DND-41 (cell line): Measurements from ENCODE around the gene FBXW5.

Experiments
- ATAC-seq: fragments of 200-7000 bp; cut with Tn5 transposase; 3 replicates; pipeline ENCODE4 v1.9.1; 2021; ENCODE audit warnings: low read depth; ENCODE audit not compliant: insufficient read depth
- DNase-seq: peaks from one replicate; pipeline ENCODE4 v3.0.0-alpha.2; 2020
- H2AFZ ChIP-seq: 2 replicates; pipeline ENCODE4 v1.6.0; 2012; ENCODE audit warnings: low read depth, low read length
- H3K27ac ChIP-seq: 2 replicates; pipeline ENCODE4 v1.5.1; 2012; ENCODE audit warnings: low read length, inconsistent platforms
- H3K27me3 ChIP-seq: fragments of 200-600 bp; sonication (generic); 2 replicates; pipeline ENCODE4 v1.6.0; 2012; ENCODE audit warnings: low read length, mild to moderate bottlenecking, inconsistent platforms; ENCODE audit not compliant: insufficient read depth, poor library complexity
- H3K36me3 ChIP-seq: 2 replicates; pipeline ENCODE4 v1.5.1; 2012; ENCODE audit warnings: low read length, inconsistent platforms; ENCODE audit not compliant: insufficient read depth
- H3K4me1 ChIP-seq: 2 replicates; pipeline ENCODE4 v1.5.1; 2012; ENCODE audit warnings: mild to moderate bottlenecking, low read length; ENCODE audit not compliant: insufficient read depth
- H3K4me2 ChIP-seq: 2 replicates; pipeline ENCODE4 v1.6.0; 2012; ENCODE audit warnings: mild to moderate bottlenecking, moderate library complexity, low read length, inconsistent platforms; ENCODE audit not compliant: insufficient read depth
- H3K4me3 ChIP-seq, 2 experiments: fragments of 200-600 bp in 1 of 2; shearing (Covaris generic) in 1 of 2; 2 replicates each; pipeline ENCODE4 v1.5.1; 2012 to 2016; ENCODE audit warnings: inconsistent platforms in 2 of 2, low read length in 2 of 2, mild to moderate bottlenecking in 2 of 2, low read depth in 1 of 2, moderate library complexity in 1 of 2
- H3K79me2 ChIP-seq: 2 replicates; pipeline ENCODE4 v1.6.0; 2012; ENCODE audit warnings: low read length, inconsistent platforms; ENCODE audit not compliant: insufficient read depth
- H3K9ac ChIP-seq: 2 replicates; pipeline ENCODE4 v1.6.0; 2012; ENCODE audit warnings: low read depth, mild to moderate bottlenecking, inconsistent platforms, low read length, moderate library complexity
- H3K9me3 ChIP-seq: 2 replicates; pipeline ENCODE4 v1.5.1; 2012; ENCODE audit warnings: low read length, moderate library complexity, mild to moderate bottlenecking, inconsistent platforms; ENCODE audit not compliant: insufficient read depth, severe bottlenecking
- H4K20me1 ChIP-seq: 2 replicates; pipeline ENCODE4 v1.6.0; 2012; ENCODE audit warnings: low read length; ENCODE audit not compliant: insufficient read depth
- CTCF ChIP-seq: IDR thresholded peaks from 2 replicates; pipeline ENCODE4 v1.5.1; 2012; ENCODE audit warnings: borderline replicate concordance, low read length, moderate library complexity, mild to moderate bottlenecking; ENCODE audit not compliant: poor library complexity, severe bottlenecking; ENCODE audit errors: extremely low read depth
- EZH2 ChIP-seq: IDR thresholded peaks from 3 replicates; pipeline ENCODE4 v1.6.1; 2012; ENCODE audit warnings: borderline replicate concordance, low read depth, mild to moderate bottlenecking, moderate library complexity, low read length, inconsistent platforms; ENCODE audit not compliant: severe bottlenecking

Gene FBXW5

DNA sequence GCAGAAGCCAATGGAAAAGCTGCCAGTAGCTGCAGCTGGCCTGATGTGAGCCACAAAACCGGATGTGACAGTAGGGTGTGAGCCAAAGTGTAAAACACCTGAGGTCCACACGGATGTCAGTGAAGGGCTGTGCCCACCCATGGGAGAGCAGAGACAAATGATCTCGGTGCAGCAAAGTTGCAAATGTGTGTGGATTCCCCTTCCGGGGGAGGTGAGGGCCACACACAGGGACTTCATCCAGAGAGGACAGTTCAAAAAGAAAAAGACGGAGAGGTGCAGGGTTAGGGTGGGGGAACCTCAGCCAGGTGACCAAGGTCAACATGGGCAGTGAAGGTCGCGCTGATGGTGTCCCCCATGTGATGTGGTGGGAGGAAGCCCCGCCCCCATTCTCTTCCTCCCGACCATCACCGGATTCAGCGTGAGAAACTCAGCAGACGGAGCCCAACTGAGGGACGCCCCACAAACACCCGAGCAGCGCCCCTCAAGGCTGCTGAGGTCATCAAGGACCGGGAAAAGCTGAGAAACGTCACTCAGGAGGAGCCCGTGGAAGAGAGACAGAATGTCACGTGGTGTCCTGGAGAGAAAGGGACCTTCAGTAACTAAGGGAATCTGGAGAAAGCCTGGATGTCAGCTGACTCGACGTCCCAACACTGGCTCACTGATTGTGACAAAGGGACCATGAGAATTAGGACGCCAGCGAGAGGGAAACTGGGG is 21.4 kb upstream of the FBXW5 start:
- no peak overlapping the region for H3K4me3 ChIP-seq
- 0 out of 2 replicates have a peak overlapping the region, but pooled peaks have one; percentile 12 for H3K4me2 ChIP-seq
- H3K9me3 ChIP-seq, result no peaks in the 10 kb centered on the region
- H4K20me1 ChIP-seq, result no peaks in the 10 kb centered on the region
- peaks cover 8% of the 10 kb centered on the region for H3K27me3 ChIP-seq
- ATAC-seq (peak; percentile 71), DNase-seq (peak; percentile 54)
- TF ChIP-seq EZH2 (no peak), CTCF (no peak)
- H3K79me2 ChIP-seq, result no peaks in the 10 kb centered on the region
- H3K36me3 ChIP-seq, result no peaks in the 10 kb centered on the region
- H3K9ac ChIP-seq, result no peak overlapping the region
- H3K4me1 ChIP-seq, result peaks cover 9% of the 10 kb centered on the region
- H3K27ac ChIP-seq, result no peak overlapping the region
- no peak overlapping the region for H2AFZ ChIP-seq

- no peak for TF ChIP-seq EZH2
- TF ChIP-seq CTCF, result no peak
- Histone ChIP-seq H3K4me1 (peaks cover 9% of the 10 kb centered on the region), H3K27me3 (peaks cover 8% of the 10 kb centered on the region), H2AFZ (no peak overlapping the region), H3K79me2 (no peaks in the 10 kb centered on the region), H3K9ac (no peak overlapping the region), H3K36me3 (no peaks in the 10 kb centered on the region), H4K20me1 (no peaks in the 10 kb centered on the region), H3K4me3 (no peak overlapping the region), H3K4me2 (no peak overlapping the region), H3K9me3 (no peaks in the 10 kb centered on the region), H3K27ac (no peak overlapping the region)
- ATAC-seq, result no peak
- DNase-seq, result no peak
Observed at GRCh38 chr9:136964833-136965422, 20.4 kb upstream of the FBXW5 start.

- no peaks in the 10 kb centered on the region for H3K79me2 ChIP-seq
- ATAC-seq, result no peak
- H3K4me3 ChIP-seq, result no peak overlapping the region
- TF ChIP-seq CTCF, result no peak
- TF ChIP-seq EZH2, result no peak
- H3K4me2 ChIP-seq, result no peak overlapping the region
- H3K27ac ChIP-seq, result no peak overlapping the region
- no peaks in the 10 kb centered on the region for H3K36me3 ChIP-seq
- peaks cover 9% of the 10 kb centered on the region for H3K4me1 ChIP-seq
- DNase-seq, result no peak
- H3K9me3 ChIP-seq, result no peaks in the 10 kb centered on the region
- H4K20me1 ChIP-seq, result no peaks in the 10 kb centered on the region
- no peak overlapping the region for H2AFZ ChIP-seq
- H3K27me3 ChIP-seq, result peaks cover 8% of the 10 kb centered on the region
- no peak overlapping the region for H3K9ac ChIP-seq
Observed at GRCh38 chr9:136964171-136964689, 19.7 kb upstream of the FBXW5 start.
